Loucy (cell line): ENCODE measurements around the gene ARHGAP19.

Source experiments
- H2AFZ ChIP-seq: fragments of 200-600 bp; sonication (generic); 2 replicates; pipeline ENCODE4 v1.6.0; 2016; ENCODE audit warnings: antibody characterized with exemption, mild to moderate bottlenecking, low read length, moderate library complexity
- H3F3A ChIP-seq: fragments of 200-600 bp; 2 replicates; pipeline ENCODE4 v1.6.0; 2016; ENCODE audit warnings: antibody characterized with exemption, low read depth, mild to moderate bottlenecking
- H3K27me3 ChIP-seq: fragments of 200-600 bp; sonication (generic); 2 replicates; pipeline ENCODE4 v1.6.1; 2014; ENCODE audit warnings: low read length, mild to moderate bottlenecking; ENCODE audit not compliant: insufficient read depth, poor library complexity, severe bottlenecking
- H3K36me3 ChIP-seq: fragments of 200-600 bp; sonication (generic); 2 replicates; pipeline ENCODE4 v1.6.1; 2016; ENCODE audit warnings: low read length; ENCODE audit not compliant: insufficient read depth
- H3K4me1 ChIP-seq: fragments of 200-600 bp; sonication (generic); 2 replicates; pipeline ENCODE4 v1.5.1; 2014; ENCODE audit warnings: low read length, mild to moderate bottlenecking; ENCODE audit not compliant: insufficient read depth, poor library complexity, severe bottlenecking
- H3K4me2 ChIP-seq: fragments of 200-600 bp; sonication (generic); 2 replicates; pipeline ENCODE4 v1.6.0; 2014; ENCODE audit warnings: antibody characterized with exemption, low read length, low read depth, mild to moderate bottlenecking; ENCODE audit not compliant: poor library complexity, severe bottlenecking
- H3K4me3 ChIP-seq: fragments of 200-600 bp; sonication (generic); 2 replicates; pipeline ENCODE4 v1.5.1; 2014; ENCODE audit warnings: low read length, mild to moderate bottlenecking, mixed read lengths; ENCODE audit not compliant: poor library complexity, severe bottlenecking
- H3K79me2 ChIP-seq: fragments of 200-600 bp; sonication (generic); 2 replicates; pipeline ENCODE4 v1.6.1; 2014; ENCODE audit warnings: low read length; ENCODE audit not compliant: insufficient read depth
- H3K9ac ChIP-seq: fragments of 200-600 bp; sonication (generic); 2 replicates; pipeline ENCODE4 v1.6.0; 2014; ENCODE audit warnings: mild to moderate bottlenecking, low read depth, low read length, moderate library complexity; ENCODE audit not compliant: poor library complexity, severe bottlenecking
- H3K9me2 ChIP-seq: fragments of 200-600 bp; sonication (generic); replicated peaks from 2 replicates; pipeline ENCODE4 v1.6.1; 2016; ENCODE audit warnings: low read depth, low read length, mixed read lengths
- H3K9me3 ChIP-seq: fragments of 200-600 bp; sonication (generic); 2 replicates; pipeline ENCODE4 v1.6.1; 2014; ENCODE audit warnings: mild to moderate bottlenecking, antibody characterized with exemption, low read length, low read depth; ENCODE audit not compliant: insufficient read depth
- H4K20me1 ChIP-seq: fragments of 200-600 bp; sonication (generic); 2 replicates; pipeline ENCODE4 v1.6.0; 2014; ENCODE audit warnings: antibody characterized with exemption, low read length, mild to moderate bottlenecking; ENCODE audit not compliant: insufficient read depth, poor library complexity, severe bottlenecking
- EZH2phosphoT487 ChIP-seq: fragments of 200-600 bp; IDR thresholded peaks from 2 replicates; pipeline ENCODE4 v1.6.1; 2018; ENCODE audit warnings: antibody characterized with exemption, mild to moderate bottlenecking, moderate library complexity, borderline replicate concordance
- TF ChIP-seq, protein P1 (sequence below): fragments of 200-600 bp; sonication (generic); conservative IDR thresholded peaks from 2 replicates; pipeline ENCODE4 v1.5.1; 2014; ENCODE audit warnings: mild to moderate bottlenecking, antibody characterized with exemption, low read length

Gene ARHGAP19

DNA sequence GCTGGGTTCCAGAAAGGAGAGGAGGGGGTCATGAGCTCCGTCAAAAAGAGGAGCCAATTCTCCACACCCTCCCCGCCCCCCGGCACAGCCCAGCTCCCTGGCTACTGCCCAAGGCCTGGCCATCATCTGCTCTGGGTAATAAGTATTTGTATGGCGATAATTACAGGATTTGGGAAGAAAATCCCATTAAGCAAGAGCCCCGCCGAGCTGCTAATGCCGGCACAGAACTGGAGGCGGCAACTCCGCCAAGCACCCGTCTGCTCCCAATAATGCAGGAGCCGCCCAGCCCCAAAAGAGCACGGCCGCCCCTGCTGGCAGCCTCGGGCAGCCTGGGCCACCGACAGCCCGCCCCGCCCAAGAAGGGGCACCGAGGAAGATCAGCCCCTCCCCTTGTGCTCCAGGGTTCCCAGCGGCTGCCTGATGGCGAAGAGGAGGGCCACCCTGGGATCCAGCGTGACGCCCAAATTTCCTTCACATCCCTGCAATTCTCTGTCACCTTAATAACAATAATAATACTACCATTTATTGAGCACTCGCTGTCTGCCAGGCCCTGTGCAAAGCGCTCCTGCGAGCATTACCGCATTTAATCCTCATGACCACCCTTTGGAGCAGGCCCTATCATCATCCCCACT, 112.6 kb downstream of the ARHGAP19 start:
- Histone ChIP-seq H2AFZ (no peak overlapping the region), H3K4me2 (no peak overlapping the region)

DNA sequence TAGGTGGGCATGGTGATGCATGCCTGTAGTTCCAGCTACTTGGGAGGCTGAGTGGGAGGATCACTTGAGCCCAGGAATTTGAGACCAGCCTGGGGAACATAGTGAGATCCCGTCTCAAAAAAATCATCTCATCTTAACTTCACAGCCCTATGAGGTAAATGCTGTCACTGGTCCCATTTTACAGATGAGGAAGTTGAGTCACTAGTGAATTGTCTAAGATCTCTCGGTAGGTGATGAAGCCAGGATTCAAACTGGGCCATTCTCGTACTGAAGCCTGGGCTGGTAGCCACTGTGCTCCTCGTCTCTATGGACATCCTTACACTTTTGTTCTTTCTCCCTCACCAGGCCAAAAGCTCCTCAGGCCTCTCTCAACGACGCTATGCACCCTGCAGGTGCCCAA, 113.1 kb downstream of the ARHGAP19 start:
- Histone ChIP-seq H2AFZ (no peak overlapping the region), H3F3A (no peaks in the 10 kb centered on the region), H4K20me1 (no peaks in the 10 kb centered on the region), H3K9ac (no peak overlapping the region), H3K27me3 (no peaks in the 10 kb centered on the region), H3K4me1 (peaks cover 5% of the 10 kb centered on the region), H3K9me3 (no peaks in the 10 kb centered on the region), H3K4me3 (no peak overlapping the region), H3K9me2 (no peaks in the 10 kb centered on the region), H3K4me2 (no peak overlapping the region), H3K36me3 (no peaks in the 10 kb centered on the region), H3K79me2 (no peaks in the 10 kb centered on the region)
- TF ChIP-seq, protein P1, sequence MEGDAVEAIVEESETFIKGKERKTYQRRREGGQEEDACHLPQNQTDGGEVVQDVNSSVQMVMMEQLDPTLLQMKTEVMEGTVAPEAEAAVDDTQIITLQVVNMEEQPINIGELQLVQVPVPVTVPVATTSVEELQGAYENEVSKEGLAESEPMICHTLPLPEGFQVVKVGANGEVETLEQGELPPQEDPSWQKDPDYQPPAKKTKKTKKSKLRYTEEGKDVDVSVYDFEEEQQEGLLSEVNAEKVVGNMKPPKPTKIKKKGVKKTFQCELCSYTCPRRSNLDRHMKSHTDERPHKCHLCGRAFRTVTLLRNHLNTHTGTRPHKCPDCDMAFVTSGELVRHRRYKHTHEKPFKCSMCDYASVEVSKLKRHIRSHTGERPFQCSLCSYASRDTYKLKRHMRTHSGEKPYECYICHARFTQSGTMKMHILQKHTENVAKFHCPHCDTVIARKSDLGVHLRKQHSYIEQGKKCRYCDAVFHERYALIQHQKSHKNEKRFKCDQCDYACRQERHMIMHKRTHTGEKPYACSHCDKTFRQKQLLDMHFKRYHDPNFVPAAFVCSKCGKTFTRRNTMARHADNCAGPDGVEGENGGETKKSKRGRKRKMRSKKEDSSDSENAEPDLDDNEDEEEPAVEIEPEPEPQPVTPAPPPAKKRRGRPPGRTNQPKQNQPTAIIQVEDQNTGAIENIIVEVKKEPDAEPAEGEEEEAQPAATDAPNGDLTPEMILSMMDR, result no peak
- no peak for TF ChIP-seq EZH2phosphoT487

More for the DNA sequence above, 112.6 kb downstream of the ARHGAP19 start:
- no peaks in the 10 kb centered on the region for H3K27me3 ChIP-seq
- H3F3A ChIP-seq, result no peaks in the 10 kb centered on the region
- H3K9ac ChIP-seq, result no peak overlapping the region
- no peak overlapping the region for H3K4me3 ChIP-seq
- no peak for TF ChIP-seq EZH2phosphoT487
- TF ChIP-seq, protein P1, result no peak
- H3K36me3 ChIP-seq, result no peaks in the 10 kb centered on the region
- H3K9me3 ChIP-seq, result no peaks in the 10 kb centered on the region
- H4K20me1 ChIP-seq, result no peaks in the 10 kb centered on the region
- H3K79me2 ChIP-seq, result no peaks in the 10 kb centered on the region
- peaks cover 5% of the 10 kb centered on the region for H3K4me1 ChIP-seq
- no peaks in the 10 kb centered on the region for H3K9me2 ChIP-seq

DNA sequence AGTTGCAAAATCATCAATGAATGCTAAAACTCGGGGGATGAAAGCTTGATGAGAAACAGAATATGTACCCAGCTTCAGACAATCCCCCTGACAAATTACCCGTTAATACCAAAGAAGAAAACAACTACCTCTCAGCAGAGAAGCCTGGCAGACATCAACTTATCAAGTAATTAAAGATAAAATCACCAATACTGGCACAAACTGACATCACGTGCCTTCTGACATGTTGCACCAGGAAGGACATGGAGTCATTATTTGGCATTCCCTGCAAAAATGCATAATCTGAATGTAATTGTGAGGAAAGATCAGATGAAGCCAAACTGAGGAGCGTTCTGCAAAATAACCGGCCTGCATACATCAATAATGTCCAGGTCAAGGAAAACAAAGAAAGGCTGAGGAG, 114.4 kb downstream of the ARHGAP19 start:
- Histone ChIP-seq H3K36me3 (no peaks in the 10 kb centered on the region), H3K9me2 (no peaks in the 10 kb centered on the region), H4K20me1 (no peaks in the 10 kb centered on the region), H3K4me2 (no peak overlapping the region), H3F3A (no peaks in the 10 kb centered on the region), H3K9ac (no peak overlapping the region), H3K4me1 (peaks cover 5% of the 10 kb centered on the region), H2AFZ (no peak overlapping the region), H3K9me3 (no peaks in the 10 kb centered on the region), H3K79me2 (no peaks in the 10 kb centered on the region), H3K27me3 (no peaks in the 10 kb centered on the region), H3K4me3 (no peak overlapping the region)
- no peak for TF ChIP-seq EZH2phosphoT487
- TF ChIP-seq, protein P1, result no peak
